LNCaP clone FGC (cell line): ENCODE data around the gene NXPH2.
A peak's percentile ranks its signal among the peaks of the same experiment; 100 is the strongest.

ENCODE experiments used
- DNase-seq: peaks from one replicate; pipeline ENCODE4 v3.0.0-alpha.2; 2011; ENCODE audit warnings: low read depth
- H3K4me3 ChIP-seq: 2 replicates; pipeline ENCODE4 v1.5.1; 2011; ENCODE audit warnings: mild to moderate bottlenecking, low read depth, low read length, control low read depth
- TF ChIP-seq, protein P1 (sequence below): IDR thresholded peaks from 2 replicates; pipeline ENCODE4 v1.5.1; 2012; ENCODE audit warnings: mild to moderate bottlenecking; ENCODE audit not compliant: control insufficient read depth, insufficient read depth; ENCODE audit errors: extremely low read depth

Gene NXPH2

DNA sequence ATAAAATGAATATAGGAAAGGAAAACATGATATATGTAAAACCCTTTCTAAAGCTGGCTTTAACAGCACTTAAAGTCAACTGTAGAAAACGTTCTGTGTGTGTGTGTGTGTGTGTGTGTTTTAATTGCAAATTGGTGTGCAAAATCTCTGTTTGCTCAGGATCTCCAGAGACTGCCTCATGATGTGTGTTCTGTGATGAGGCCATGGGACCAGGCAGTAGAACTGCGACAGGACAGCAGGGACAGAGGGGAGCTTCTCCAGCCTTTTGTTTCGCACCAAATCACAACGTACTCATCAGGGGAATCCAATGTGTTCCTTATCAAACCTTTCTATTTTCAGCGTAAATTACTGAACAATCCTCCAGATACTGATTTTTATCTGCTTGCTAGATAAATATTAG is 66.7 kb downstream of the NXPH2 start:
- no peak overlapping the region for H3K4me3 ChIP-seq
- TF ChIP-seq, protein P1, sequence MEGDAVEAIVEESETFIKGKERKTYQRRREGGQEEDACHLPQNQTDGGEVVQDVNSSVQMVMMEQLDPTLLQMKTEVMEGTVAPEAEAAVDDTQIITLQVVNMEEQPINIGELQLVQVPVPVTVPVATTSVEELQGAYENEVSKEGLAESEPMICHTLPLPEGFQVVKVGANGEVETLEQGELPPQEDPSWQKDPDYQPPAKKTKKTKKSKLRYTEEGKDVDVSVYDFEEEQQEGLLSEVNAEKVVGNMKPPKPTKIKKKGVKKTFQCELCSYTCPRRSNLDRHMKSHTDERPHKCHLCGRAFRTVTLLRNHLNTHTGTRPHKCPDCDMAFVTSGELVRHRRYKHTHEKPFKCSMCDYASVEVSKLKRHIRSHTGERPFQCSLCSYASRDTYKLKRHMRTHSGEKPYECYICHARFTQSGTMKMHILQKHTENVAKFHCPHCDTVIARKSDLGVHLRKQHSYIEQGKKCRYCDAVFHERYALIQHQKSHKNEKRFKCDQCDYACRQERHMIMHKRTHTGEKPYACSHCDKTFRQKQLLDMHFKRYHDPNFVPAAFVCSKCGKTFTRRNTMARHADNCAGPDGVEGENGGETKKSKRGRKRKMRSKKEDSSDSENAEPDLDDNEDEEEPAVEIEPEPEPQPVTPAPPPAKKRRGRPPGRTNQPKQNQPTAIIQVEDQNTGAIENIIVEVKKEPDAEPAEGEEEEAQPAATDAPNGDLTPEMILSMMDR: no peak
- DNase-seq: peak; percentile 15

DNA sequence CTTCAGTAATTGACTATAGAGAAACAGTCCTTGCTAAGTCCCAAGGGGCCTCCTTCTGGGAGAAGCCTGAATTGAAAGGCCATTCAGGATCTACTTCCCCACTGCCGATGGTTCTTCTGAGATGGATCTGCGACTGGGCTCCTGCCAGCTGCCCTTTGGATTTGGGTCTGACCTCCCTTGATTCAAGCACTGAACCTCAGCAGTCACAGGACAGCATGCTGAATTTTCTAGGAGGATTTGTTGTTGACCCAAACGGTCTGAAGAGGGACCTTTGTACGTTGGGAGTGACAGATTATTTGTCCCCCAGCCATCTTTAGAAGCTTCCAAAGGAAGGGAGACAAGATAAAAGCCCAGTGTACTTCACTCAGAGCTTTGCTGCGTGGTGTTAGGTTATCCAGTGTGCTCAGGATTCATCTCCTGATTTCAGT is 67.1 kb downstream of the NXPH2 start:
- TF ChIP-seq, protein P1: no peak

DNA sequence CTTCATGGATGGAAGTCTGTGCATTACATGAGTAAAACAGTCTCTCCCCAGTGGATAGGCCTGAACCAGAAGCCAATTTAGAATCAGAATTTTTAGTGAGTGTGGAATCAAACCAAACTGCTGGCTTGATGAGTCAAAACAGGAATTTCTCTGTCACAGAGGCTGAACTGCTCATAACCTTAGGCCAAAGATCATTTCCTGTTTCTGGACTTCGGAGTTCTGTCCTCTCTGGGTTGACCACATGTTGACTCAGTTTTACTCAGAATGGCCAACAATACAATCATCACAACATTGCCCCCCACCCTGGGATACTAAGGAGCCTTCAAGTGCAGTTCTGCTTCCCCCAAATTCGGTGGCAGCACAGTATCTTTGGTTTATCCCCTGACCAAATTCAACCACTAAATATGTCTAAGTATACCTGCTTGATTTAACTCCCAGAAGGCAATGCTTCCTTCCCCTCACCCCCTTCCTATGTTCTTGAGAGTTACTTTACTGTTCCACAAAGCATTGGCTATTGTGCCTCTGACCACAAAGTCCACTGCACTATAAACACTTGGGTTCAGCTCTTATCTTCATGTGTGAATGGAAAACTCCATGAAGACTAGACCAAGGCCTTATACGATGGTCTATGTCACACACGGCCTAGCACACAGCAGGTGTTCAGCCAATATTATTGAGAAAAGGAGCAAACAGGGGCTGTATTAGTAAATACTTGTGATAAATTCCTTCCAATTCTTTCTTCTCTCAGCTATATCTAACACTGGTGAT is 67.8 kb downstream of the NXPH2 start:
- TF ChIP-seq, protein P1: no peak
- H3K4me3 ChIP-seq: no peak overlapping the region
- DNase-seq: no peak

More for the DNA sequence above, 67.1 kb downstream of the NXPH2 start:
- no peak overlapping the region for H3K4me3 ChIP-seq
- DNase-seq: no peak

DNA sequence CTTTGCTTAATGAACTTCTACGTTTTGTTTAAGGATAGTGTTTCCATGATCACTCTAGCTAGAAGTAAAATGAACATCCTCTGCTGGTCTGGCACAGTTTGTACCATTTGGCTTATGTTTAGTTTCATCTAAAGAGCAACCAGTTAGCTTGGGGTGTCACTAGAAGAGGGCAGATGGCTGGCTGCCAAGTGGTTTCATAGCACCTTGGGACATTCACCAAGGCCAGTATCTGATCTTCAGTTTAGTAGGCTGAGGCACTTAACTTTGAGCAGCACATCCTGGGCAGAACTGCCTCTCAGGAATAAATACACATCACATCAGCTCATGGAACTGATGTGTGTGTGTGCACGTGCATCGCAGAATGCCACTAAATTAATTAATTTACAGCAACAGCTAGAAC is 68.4 kb downstream of the NXPH2 start:
- TF ChIP-seq, protein P1: no peak
- H3K4me3 ChIP-seq: no peak overlapping the region
- no peak for DNase-seq

DNA sequence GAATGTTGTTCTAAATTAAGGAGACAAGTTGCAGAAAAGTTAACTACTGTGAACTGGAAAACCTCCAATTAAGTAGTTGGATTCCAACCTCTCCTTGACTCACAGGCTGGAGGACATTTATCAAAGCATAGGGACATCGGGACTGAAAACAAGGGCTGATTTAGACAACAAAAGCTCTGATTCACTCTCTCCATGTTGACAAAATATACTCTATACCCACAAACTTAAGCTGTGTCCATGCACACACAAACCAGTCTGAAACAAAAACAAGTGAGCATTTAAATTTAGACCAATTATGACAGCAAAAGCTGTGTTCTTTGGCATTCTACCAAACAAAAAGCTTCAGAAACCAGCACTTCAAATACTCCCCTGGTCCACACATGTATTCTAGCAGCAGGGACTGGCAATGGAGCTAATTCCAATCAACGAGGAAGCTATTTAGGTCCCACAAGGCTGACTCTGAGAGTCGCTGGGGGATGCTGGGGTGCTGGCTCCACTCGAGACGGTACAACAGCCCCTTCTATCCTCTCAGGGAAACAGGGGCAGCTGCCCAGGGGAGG is 71.4 kb downstream of the NXPH2 start:
- DNase-seq: no peak
- H3K4me3 ChIP-seq: no peak overlapping the region
- TF ChIP-seq, protein P1: no peak

DNA sequence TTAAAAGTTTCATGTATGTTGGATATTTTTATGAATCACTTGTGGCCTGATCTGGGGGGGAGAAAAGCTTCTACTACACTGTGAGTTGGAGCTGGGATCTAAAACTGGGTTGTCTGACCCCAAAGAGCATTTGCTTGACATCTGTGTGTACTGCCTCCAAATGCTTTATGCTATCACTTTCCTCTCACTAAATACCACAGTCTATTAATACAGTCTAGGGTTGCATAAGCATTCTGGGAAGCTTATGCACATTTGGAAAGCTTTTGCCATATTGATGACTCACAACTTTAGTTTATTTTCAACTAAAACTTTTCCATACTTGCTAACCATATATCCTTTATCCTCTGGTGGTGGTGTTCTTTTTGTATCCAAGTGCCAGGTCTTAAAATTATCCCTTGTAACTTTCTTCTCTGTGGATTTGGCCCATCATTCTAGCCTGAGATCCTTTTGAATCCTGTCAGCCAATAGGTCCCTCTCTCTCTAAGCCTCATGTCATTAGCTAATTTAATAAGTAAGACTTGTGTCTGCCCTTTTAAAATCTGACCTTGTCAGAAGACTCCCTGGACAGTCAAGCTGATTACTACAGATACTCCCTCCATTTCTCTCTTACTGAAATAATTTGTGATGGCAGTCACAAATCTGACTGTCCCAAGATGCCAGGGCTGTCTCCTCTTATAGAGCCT is 72.7 kb downstream of the NXPH2 start:
- TF ChIP-seq, protein P1: no peak
- no peak overlapping the region for H3K4me3 ChIP-seq
- DNase-seq: no peak
